ENCODE measurements around the gene GRIN2C. TPM values are rescaled to one million over a fixed set of nuclear protein-coding genes. Genes with fewer than 3 reads are reported as not detected.

The GRIN2C gene
- total RNA-seq, 1 experiment from 2014 or later, result 0.44 TPM

DNA sequence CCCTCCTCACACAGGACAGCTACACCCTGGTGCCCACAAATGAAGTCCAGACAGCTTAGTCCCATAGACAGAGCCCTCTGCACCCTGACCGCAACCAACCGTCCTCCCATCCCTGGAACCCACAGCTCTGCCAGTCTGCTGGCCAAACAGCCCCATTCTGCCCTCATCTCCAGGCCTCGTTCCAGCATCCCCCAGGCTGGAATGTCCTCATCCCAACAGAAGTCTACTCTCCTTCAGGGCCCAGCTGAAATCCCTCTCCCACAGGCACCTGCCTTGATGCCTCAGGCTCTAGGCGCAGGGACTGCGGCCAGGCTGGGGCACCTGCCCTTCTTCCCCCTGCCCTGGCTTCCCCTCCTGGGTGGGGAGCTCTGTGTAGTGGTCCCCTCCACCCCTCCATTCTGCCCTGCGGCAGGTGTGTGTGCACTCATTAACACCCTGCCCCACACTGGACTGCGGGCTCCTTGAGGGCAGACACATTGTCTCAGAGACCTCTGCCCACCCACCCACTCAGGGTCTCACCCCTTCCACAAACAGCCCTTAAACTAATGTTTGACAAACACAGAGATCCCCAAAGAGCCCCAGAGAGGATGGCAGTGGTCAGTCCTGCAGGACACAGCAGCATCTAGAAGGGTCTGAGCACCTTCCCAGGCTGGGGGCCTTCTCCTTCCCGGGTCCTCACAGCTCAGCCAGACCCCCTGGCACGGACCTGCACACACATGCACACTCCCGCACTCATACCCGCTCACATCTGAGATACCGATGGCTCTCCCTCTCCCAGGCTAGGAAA lies 820 bp downstream of the GRIN2C start:
- peaks cover 50% of the 10 kb centered on the region for H3K27me3 ChIP-seq (ENCODE audit: insufficient read depth, low read length)
- H4K91ac ChIP-seq (ENCODE audit: insufficient read length, low read depth, low read length), result no peak overlapping the region

More for the DNA sequence above, 820 bp downstream of the GRIN2C start:
- peaks cover 82% of the 10 kb centered on the region for H3K27me3 Mint-ChIP-seq (ENCODE audit: low read depth)
- no peak overlapping the region for H3T11ph ChIP-seq (ENCODE audit: low read length)
- H4K20me1 ChIP-seq (ENCODE audit: control insufficient read depth, insufficient read depth, insufficient read length), result no peaks in the 10 kb centered on the region
- H2BK15ac ChIP-seq (ENCODE audit: low read depth, low read length), result no peak overlapping the region
- no peak overlapping the region for H2AFZ ChIP-seq (ENCODE audit: low read length)
- H2BK20ac ChIP-seq (ENCODE audit: low read depth, low read length, poor library complexity, severe bottlenecking), result no peak overlapping the region
- no peak overlapping the region for H2BK12ac ChIP-seq (ENCODE audit: insufficient read length, low read depth, low read length)
- DNase-seq, result no peak
- no peak overlapping the region for H3K9ac ChIP-seq (ENCODE audit: extremely low read depth, insufficient read length, low read length)
- H3K79me1 ChIP-seq (ENCODE audit: insufficient read depth, low read depth, low read length, poor library complexity, severe bottlenecking), result no peaks in the 10 kb centered on the region
- no peaks in the 10 kb centered on the region for H3K9me3 ChIP-seq (ENCODE audit: control insufficient read depth, low read depth, low read length)
- no CpG with 5 or more reads among the region's 12 CpGs for WGBS (ENCODE audit: extremely low coverage, insufficient read length, low lambda C conversion rate)
- no peak overlapping the region for H2BK5ac ChIP-seq (ENCODE audit: insufficient read length, low read length)
- H3K23ac ChIP-seq (ENCODE audit: insufficient read length, low read depth, low read length), result no peak overlapping the region
- no peak overlapping the region for H3K56ac ChIP-seq (ENCODE audit: insufficient read length, low read depth, low read length)
- H3K4ac ChIP-seq (ENCODE audit: low read depth, low read length), result no peak overlapping the region
- TF ChIP-seq, protein P1, sequence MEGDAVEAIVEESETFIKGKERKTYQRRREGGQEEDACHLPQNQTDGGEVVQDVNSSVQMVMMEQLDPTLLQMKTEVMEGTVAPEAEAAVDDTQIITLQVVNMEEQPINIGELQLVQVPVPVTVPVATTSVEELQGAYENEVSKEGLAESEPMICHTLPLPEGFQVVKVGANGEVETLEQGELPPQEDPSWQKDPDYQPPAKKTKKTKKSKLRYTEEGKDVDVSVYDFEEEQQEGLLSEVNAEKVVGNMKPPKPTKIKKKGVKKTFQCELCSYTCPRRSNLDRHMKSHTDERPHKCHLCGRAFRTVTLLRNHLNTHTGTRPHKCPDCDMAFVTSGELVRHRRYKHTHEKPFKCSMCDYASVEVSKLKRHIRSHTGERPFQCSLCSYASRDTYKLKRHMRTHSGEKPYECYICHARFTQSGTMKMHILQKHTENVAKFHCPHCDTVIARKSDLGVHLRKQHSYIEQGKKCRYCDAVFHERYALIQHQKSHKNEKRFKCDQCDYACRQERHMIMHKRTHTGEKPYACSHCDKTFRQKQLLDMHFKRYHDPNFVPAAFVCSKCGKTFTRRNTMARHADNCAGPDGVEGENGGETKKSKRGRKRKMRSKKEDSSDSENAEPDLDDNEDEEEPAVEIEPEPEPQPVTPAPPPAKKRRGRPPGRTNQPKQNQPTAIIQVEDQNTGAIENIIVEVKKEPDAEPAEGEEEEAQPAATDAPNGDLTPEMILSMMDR (conservative IDR thresholded peaks at IDR 0.05), result no peak
- H4K8ac ChIP-seq (replicated peaks; ENCODE audit: insufficient read length, low read depth, low read length), result no peak overlapping the region
- H3K23me2 ChIP-seq (ENCODE audit: insufficient read length, low read depth, low read length, poor library complexity, severe bottlenecking), result peaks cover 13% of the 10 kb centered on the region
- peak overlapping the region; percentile 46 to 71 for H3K4me3 Mint-ChIP-seq
- no peak overlapping the region for H2BK120ac ChIP-seq (ENCODE audit: low read depth, low read length, poor library complexity, severe bottlenecking)
- H3K4me2 ChIP-seq (ENCODE audit: insufficient read depth, insufficient read length, low read length), result peak overlapping the region; percentile 13
- no peak overlapping the region for H3K27ac ChIP-seq (ENCODE audit: insufficient read length, low read depth, low read length)
- peaks cover 11% of the 10 kb centered on the region in 2 experiments; a peak in 3 of 4 replicates for H3K4me1 Mint-ChIP-seq
- no peak overlapping the region for H3K27ac Mint-ChIP-seq
- no peak overlapping the region for H2AK5ac ChIP-seq (ENCODE audit: insufficient read length, low read length)
- H3K36me3 Mint-ChIP-seq (ENCODE audit: insufficient read depth in 1 of 3, low read depth in 3 of 3), result peaks cover 3 to 8% (median 7%) of the 10 kb centered on the region in 3 experiments; a peak in 4 of 7 replicates
- H3K4me1 ChIP-seq (ENCODE audit: insufficient read depth, low read length), result 0 out of 2 replicates have a peak, but pooled peaks cover 2% of the 10 kb centered on the region
- H3K9me3 Mint-ChIP-seq, result no peaks in the 10 kb centered on the region
- H4K5ac ChIP-seq (ENCODE audit: insufficient read length, low read depth, low read length), result no peak overlapping the region
- no peaks in the 10 kb centered on the region for H3K79me2 ChIP-seq (ENCODE audit: insufficient read depth, low read length)
- H3K18ac ChIP-seq (ENCODE audit: insufficient read length, low read depth, low read length), result no peak overlapping the region
- no peak overlapping the region for H3K14ac ChIP-seq (ENCODE audit: insufficient read depth, low read length)

All from H9 (cell line).